CD4-positive, CD25-positive, alpha-beta regulatory T cell (primary cell): ENCODE results near the gene KIF26A. TPM values are rescaled to one million over a fixed set of nuclear protein-coding genes. Genes with fewer than 3 reads are reported as not detected.

ENCODE experiments used
- ATAC-seq, 2 donors: fragments of 150-1000 bp; cut with Tn5 transposase; one replicate each; pipeline ENCODE4 v1.10.0; 2021; ENCODE audit warnings: low read depth in 2 of 2, moderate number of reproducible peaks in 2 of 2, moderate library complexity in 1 of 2
- DNase-seq, 3 donors: peaks; one replicate each; pipeline versions ENCODE4 v3.0.0 to v3.0.0-alpha.2; 2012 to 2022; ENCODE audit warnings: mixed read lengths in 1 of 3
- H3K27ac ChIP-seq: one replicate; pipeline ENCODE4 v1.7.0; 2013; ENCODE audit warnings: mild to moderate bottlenecking, low read length; ENCODE audit not compliant: insufficient read depth, poor library complexity, severe bottlenecking
- H3K27me3 ChIP-seq: one replicate; pipeline ENCODE4 v1.7.0; 2013; ENCODE audit warnings: low read length; ENCODE audit not compliant: control insufficient read depth, insufficient read depth
- H3K36me3 ChIP-seq: one replicate; pipeline ENCODE4 v1.7.0; 2013; ENCODE audit warnings: mild to moderate bottlenecking, low read length, moderate library complexity; ENCODE audit not compliant: control insufficient read depth, insufficient read depth
- H3K4me1 ChIP-seq: 2 replicates; pipeline ENCODE4 v1.7.0; 2013; ENCODE audit warnings: mild to moderate bottlenecking, low read length; ENCODE audit not compliant: insufficient read depth, control insufficient read depth, poor library complexity, severe bottlenecking
- H3K4me3 ChIP-seq: one replicate; pipeline ENCODE4 v1.7.0; 2013; ENCODE audit warnings: low read depth, mild to moderate bottlenecking, low read length, moderate library complexity
- H3K9me3 ChIP-seq, 2 experiments: 1 replicate in 1 of 2; 2 replicates in 1 of 2; pipeline ENCODE4 v1.7.0; 2013; ENCODE audit warnings: low read length in 2 of 2, mild to moderate bottlenecking in 1 of 2, moderate library complexity in 1 of 2; ENCODE audit not compliant: control insufficient read depth in 2 of 2
- H3K27ac Mint-ChIP-seq, 3 donors: one replicate each; pipeline ENCODE4 v1.8.0; 2020 to 2022; ENCODE audit warnings: mild to moderate bottlenecking in 3 of 3, mixed read lengths in 3 of 3, moderate library complexity in 2 of 3
- H3K27me3 Mint-ChIP-seq: one replicate; pipeline ENCODE4 v1.8.0; 2022; ENCODE audit warnings: mild to moderate bottlenecking, mixed read lengths
- H3K36me3 Mint-ChIP-seq: one replicate; pipeline ENCODE4 v1.8.0; 2020; ENCODE audit warnings: mixed read lengths
- H3K4me1 Mint-ChIP-seq, 4 donors: one replicate each; pipeline ENCODE4 v1.8.0; 2020 to 2022; ENCODE audit warnings: mixed read lengths in 4 of 4, mild to moderate bottlenecking in 1 of 4
- H3K4me3 Mint-ChIP-seq, 4 donors: one replicate each; pipeline ENCODE4 v1.8.0; 2020 to 2022; ENCODE audit warnings: mild to moderate bottlenecking in 4 of 4, mixed read lengths in 4 of 4, moderate library complexity in 3 of 4
- H3K9me3 Mint-ChIP-seq, 7 donors: one replicate each; pipeline ENCODE4 v1.8.0; 2020 to 2022; ENCODE audit warnings: mixed read lengths in 7 of 7, mild to moderate bottlenecking in 3 of 7, moderate library complexity in 2 of 7
- polyA plus RNA-seq, 4 donors: library from polyadenylated mRNA; unstranded; fragments of 300-500 nt; fragmentation: Illumina TruSeq; gene quantifications; one replicate each; pipeline ENCODE4 v1.2.3, GENCODE V29; 2021
- total RNA-seq: library from RNA; stranded (reverse); gene quantifications from one replicate; pipeline ENCODE4 v1.2.3, GENCODE V29; 2022

KIF26A gene
- total and polyA plus RNA-seq, 5 donors from 2014 or later, result 0.07 TPM; not detected in 4

GRCh38 chr14:104126753-104127152, 11.6 kb upstream of the KIF26A start:
- peaks cover 31% of the 10 kb centered on the region for H3K27me3 Mint-ChIP-seq
- H3K27ac Mint-ChIP-seq, result no peak overlapping the region
- Histone ChIP-seq H3K36me3 (no peaks in the 10 kb centered on the region), H3K4me3 (no peak overlapping the region), H3K27ac (no peak overlapping the region), H3K9me3 (peaks cover 12 to 15% of the 10 kb centered on the region in 2 experiments), H3K4me1 (no peaks in the 10 kb centered on the region), H3K27me3 (no peaks in the 10 kb centered on the region)
- no peaks in the 10 kb centered on the region for H3K36me3 Mint-ChIP-seq
- H3K4me3 Mint-ChIP-seq, result no peak overlapping the region
- ATAC-seq, result no peak
- H3K4me1 Mint-ChIP-seq, result no peaks in the 10 kb centered on the region
- no peak for DNase-seq
- H3K9me3 Mint-ChIP-seq, result peaks cover 5 to 45% (median 13%) of the 10 kb centered on the region in 7 donors

- Histone ChIP-seq H3K4me1 (no peaks in the 10 kb centered on the region), H3K36me3 (no peaks in the 10 kb centered on the region), H3K27me3 (no peaks in the 10 kb centered on the region), H3K27ac (no peak overlapping the region), H3K4me3 (no peak overlapping the region), H3K9me3 (peaks cover 11 to 12% of the 10 kb centered on the region in 2 experiments)
- no peak for ATAC-seq
- Mint-ChIP-seq H3K9me3 (peaks cover 5 to 40% (median 13%) of the 10 kb centered on the region in 7 donors), H3K36me3 (no peaks in the 10 kb centered on the region), H3K4me3 (no peak overlapping the region), H3K27ac (no peak overlapping the region), H3K4me1 (no peaks in the 10 kb centered on the region), H3K27me3 (peaks cover 41% of the 10 kb centered on the region)
- DNase-seq, result no peak
These were observed 9.4 kb upstream of the KIF26A start for GRCh38 chr14:104128981-104129380.

GRCh38 chr14:104129556-104129955, 8.8 kb upstream of the KIF26A start:
- Histone ChIP-seq H3K36me3 (no peaks in the 10 kb centered on the region), H3K27ac (no peak overlapping the region), H3K4me1 (no peaks in the 10 kb centered on the region), H3K4me3 (no peak overlapping the region), H3K27me3 (no peaks in the 10 kb centered on the region), H3K9me3 (peaks cover 7 to 12% of the 10 kb centered on the region in 2 experiments)
- Mint-ChIP-seq H3K27ac (no peak overlapping the region), H3K4me1 (no peaks in the 10 kb centered on the region), H3K4me3 (no peak overlapping the region), H3K27me3 (peaks cover 44% of the 10 kb centered on the region), H3K9me3 (peaks cover 5 to 37% (median 11%) of the 10 kb centered on the region in 7 donors), H3K36me3 (no peaks in the 10 kb centered on the region)
- DNase-seq (no peak), ATAC-seq (no peak)

DNA sequence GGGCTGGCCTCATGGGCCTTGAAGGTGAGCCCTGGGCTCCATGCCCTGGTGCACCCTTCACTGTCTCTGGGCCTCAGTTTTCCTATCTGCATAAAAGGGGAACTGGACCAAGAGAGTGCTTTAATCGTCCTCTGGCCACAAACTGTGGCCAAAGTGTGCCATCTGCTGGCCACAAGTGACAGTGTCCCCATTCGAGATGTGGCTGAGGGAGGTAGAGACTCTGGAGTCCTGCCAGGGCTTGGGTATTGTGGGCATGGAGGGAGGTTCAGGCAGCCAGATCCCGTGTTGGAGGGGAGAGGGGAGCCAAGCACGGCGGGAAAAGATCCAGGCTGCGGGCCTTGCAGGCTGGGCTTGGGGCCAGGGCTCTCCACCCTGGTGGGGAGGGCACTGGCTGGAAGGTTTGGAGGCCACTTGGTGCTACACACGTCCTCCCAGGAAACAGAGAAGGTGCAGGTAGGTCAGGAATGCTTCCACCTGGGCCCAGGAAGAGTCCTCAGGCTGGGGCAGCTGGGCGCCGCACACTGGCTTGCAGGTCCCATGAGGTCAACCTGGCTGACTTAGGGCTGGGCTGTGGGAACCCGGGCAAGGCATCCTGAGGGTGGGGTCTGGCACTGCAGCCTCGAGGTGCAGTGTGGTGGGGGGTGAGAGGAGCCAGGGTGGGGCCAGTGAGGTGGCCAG, 7.3 kb upstream of the KIF26A start:
- peaks cover 0 to 3% (median 0%) of the 10 kb centered on the region in 4 donors for H3K4me1 Mint-ChIP-seq

DNA sequence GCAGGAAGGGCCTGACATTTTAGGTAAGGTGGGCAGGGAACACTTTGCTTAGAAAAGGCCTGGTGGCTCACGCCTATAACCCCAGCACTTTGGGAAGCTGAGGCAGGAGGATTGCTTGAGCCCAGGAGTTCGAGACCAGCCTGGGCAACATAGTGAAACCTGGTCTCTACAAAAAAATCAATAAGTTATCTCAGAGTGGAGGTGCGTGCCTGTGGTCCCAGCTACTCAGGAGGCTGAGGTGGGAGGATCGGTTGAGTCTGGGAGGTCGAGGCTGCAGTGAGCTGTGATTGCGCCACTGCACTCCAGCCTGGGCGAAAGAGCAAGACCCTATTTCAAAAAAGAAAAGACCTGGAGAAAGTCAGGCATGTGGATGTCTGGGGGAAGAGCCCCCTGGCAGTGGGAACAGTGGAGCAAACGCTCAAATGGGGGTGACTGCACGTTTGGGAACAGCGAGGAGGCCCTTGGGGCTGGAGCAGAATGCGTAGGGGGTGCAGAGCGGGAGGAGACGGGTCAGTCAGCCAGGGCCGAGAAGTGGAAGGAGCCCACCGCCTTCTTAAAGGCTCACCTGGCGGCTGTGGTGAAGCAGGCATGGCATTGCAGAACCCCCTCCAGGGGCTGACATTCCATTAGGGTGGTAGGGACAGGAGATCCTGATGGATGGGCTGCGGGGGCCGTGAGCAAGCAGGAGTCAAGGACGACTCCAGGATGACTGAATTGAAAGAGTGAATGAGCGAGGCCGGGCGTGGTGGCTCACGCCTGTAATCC, 6.2 kb upstream of the KIF26A start:
- Mint-ChIP-seq H3K27me3 (peaks cover 47% of the 10 kb centered on the region), H3K36me3 (no peaks in the 10 kb centered on the region)
- no peaks in the 10 kb centered on the region for H3K27me3 ChIP-seq

More for the DNA sequence above, 7.3 kb upstream of the KIF26A start:
- Mint-ChIP-seq H3K27me3 (peaks cover 48% of the 10 kb centered on the region), H3K4me3 (no peak overlapping the region), H3K27ac (no peak overlapping the region), H3K9me3 (peaks cover 5 to 25% (median 10%) of the 10 kb centered on the region in 7 donors), H3K36me3 (no peaks in the 10 kb centered on the region)
- Histone ChIP-seq H3K4me1 (no peaks in the 10 kb centered on the region), H3K36me3 (no peaks in the 10 kb centered on the region), H3K27ac (no peak overlapping the region), H3K27me3 (no peaks in the 10 kb centered on the region), H3K9me3 (peaks cover 5 to 12% of the 10 kb centered on the region in 2 experiments), H3K4me3 (no peak overlapping the region)
- DNase-seq (peak in 1 of 3 donors; percentile 16), ATAC-seq (no peak)

GRCh38 chr14:104132981-104133380, 5.4 kb upstream of the KIF26A start:
- no peak for DNase-seq
- Mint-ChIP-seq H3K4me1 (peaks cover 0 to 8% (median 0%) of the 10 kb centered on the region in 4 donors), H3K36me3 (no peaks in the 10 kb centered on the region), H3K27ac (no peak overlapping the region), H3K27me3 (peaks cover 48% of the 10 kb centered on the region), H3K9me3 (peaks cover 3 to 18% (median 6%) of the 10 kb centered on the region in 7 donors), H3K4me3 (no peak overlapping the region)
- ATAC-seq, result no peak
- H3K36me3 ChIP-seq, result no peaks in the 10 kb centered on the region
- H3K9me3 ChIP-seq, result peaks cover 5 to 12% of the 10 kb centered on the region in 2 experiments
- no peaks in the 10 kb centered on the region for H3K27me3 ChIP-seq
- peaks cover 11% of the 10 kb centered on the region for H3K4me1 ChIP-seq
- no peak overlapping the region for H3K4me3 ChIP-seq
- no peak overlapping the region for H3K27ac ChIP-seq

More for the DNA sequence above, 6.2 kb upstream of the KIF26A start:
- no peak overlapping the region for H3K4me3 ChIP-seq
- no peak overlapping the region for H3K27ac ChIP-seq
- no peaks in the 10 kb centered on the region for H3K36me3 ChIP-seq
- peaks cover 3% of the 10 kb centered on the region for H3K4me1 ChIP-seq
- Mint-ChIP-seq H3K27ac (no peak overlapping the region), H3K4me1 (peaks cover 0 to 8% (median 0%) of the 10 kb centered on the region in 4 donors), H3K9me3 (peaks cover 3 to 18% (median 6%) of the 10 kb centered on the region in 7 donors), H3K4me3 (peak overlapping the region in 1 of 4 donors; percentile 49)
- H3K9me3 ChIP-seq, result peaks cover 5 to 12% of the 10 kb centered on the region in 2 experiments
- ATAC-seq (no peak), DNase-seq (no peak)

DNA sequence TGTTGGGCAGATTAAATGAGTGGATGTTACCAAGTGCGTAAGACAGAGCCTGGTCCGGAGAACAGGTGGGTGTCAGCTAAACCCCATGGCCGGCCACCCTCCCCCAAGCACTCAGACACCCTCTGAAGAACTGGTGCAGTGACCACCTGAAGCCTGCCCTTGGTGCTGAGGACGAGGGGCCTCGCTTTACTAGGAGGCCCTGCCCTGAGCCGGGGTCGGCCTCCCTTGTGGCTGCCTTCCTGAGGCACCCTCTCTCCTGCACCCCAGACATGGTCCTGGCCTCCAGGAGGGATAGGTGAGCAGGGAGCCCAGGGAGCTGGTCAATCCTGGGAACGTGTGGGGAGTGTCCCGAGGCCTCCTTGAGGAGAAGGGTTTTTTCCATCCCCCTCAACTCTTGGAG, 4.9 kb upstream of the KIF26A start:
- Histone ChIP-seq H3K36me3 (no peaks in the 10 kb centered on the region), H3K27ac (no peak overlapping the region), H3K27me3 (no peaks in the 10 kb centered on the region), H3K9me3 (peaks cover 5 to 12% of the 10 kb centered on the region in 2 experiments), H3K4me1 (peaks cover 15% of the 10 kb centered on the region), H3K4me3 (no peak overlapping the region)
- Mint-ChIP-seq H3K27ac (no peak overlapping the region), H3K4me3 (no peak overlapping the region), H3K9me3 (peaks cover 2 to 15% (median 6%) of the 10 kb centered on the region in 7 donors), H3K36me3 (no peaks in the 10 kb centered on the region), H3K4me1 (peaks cover 0 to 8% (median 0%) of the 10 kb centered on the region in 4 donors), H3K27me3 (peaks cover 47% of the 10 kb centered on the region)
- DNase-seq, result no peak
- no peak for ATAC-seq
